Fibroblast of the aortic adventitia (primary cell): Measurements from ENCODE around the gene NR1I3. TPM values are rescaled to one million over a fixed set of nuclear protein-coding genes. Genes with fewer than 3 reads are reported as not detected.

Experiments used
- DNase-seq: peaks from one replicate; pipeline ENCODE4 v3.0.0-alpha.2; 2010; ENCODE audit warnings: low read depth
- H3K4me3 ChIP-seq: 2 replicates; pipeline ENCODE4 v1.5.1; 2011; ENCODE audit warnings: low read depth, mild to moderate bottlenecking, control low read depth, low read length, moderate library complexity
- CTCF ChIP-seq: IDR thresholded peaks from 2 replicates; pipeline ENCODE4 v1.5.1; 2011; ENCODE audit warnings: mild to moderate bottlenecking, low read length, control low read depth, inconsistent platforms; ENCODE audit not compliant: insufficient read depth
- total RNA-seq: library from RNA; depleted of rRNA; stranded (reverse); fragments of >200 nt; gene quantifications from 2 replicates; pipeline ENCODE4 v1.2.3, GENCODE V29; 2012; ENCODE audit warnings: low replicate concordance

The NR1I3 gene
- total RNA-seq, 1 donor, result not detected

GRCh38 chr1:161198194-161198896, 39.7 kb downstream of the NR1I3 start:
- peak overlapping the region; percentile 68 for H3K4me3 ChIP-seq
- TF ChIP-seq CTCF, result no peak
- DNase-seq, result peak; percentile 32

- DNase-seq, result peak; percentile 6
- H3K4me3 ChIP-seq, result peak overlapping the region; percentile 68
- TF ChIP-seq CTCF, result no peak
These were observed 40.3 kb downstream of the NR1I3 start for GRCh38 chr1:161197560-161198193.

GRCh38 chr1:161196521-161197451, 41.2 kb downstream of the NR1I3 start:
- peak overlapping the region; percentile 68 for H3K4me3 ChIP-seq
- no peak for TF ChIP-seq CTCF
- DNase-seq, result peak; percentile 89

- no peak for DNase-seq
- H3K4me3 ChIP-seq, result no peak overlapping the region
- no peak for TF ChIP-seq CTCF
These were observed 41.9 kb downstream of the NR1I3 start for GRCh38 chr1:161196111-161196510.

GRCh38 chr1:161195171-161195570, 42.8 kb downstream of the NR1I3 start:
- TF ChIP-seq CTCF, result no peak
- DNase-seq, result no peak
- H3K4me3 ChIP-seq, result no peak overlapping the region

- DNase-seq, result no peak
These were observed 44.3 kb downstream of the NR1I3 start for GRCh38 chr1:161193561-161194235.

More at GRCh38 chr1:161193561-161194235, 44.3 kb downstream of the NR1I3 start:
- no peak overlapping the region for H3K4me3 ChIP-seq
- TF ChIP-seq CTCF, result no peak
